GM10248 (cell line): Measurements from ENCODE around the gene S100A2.

ENCODE experiments used
- CTCF ChIA-PET: fragments of 300-600 bp; sonication (Branson Sonifier 250); formaldehyde crosslinking; extraction: SDS; loops from one replicate; lab custom pipeline; 2021; ENCODE audit warnings: antibody characterized with exemption; lab: Yijun Ruan, JAX
- POLR2A ChIA-PET: fragments of 350-650 bp; sonication (Branson Sonifier 250); formaldehyde crosslinking; extraction: SDS; loops from one replicate; lab custom pipeline; 2020; ENCODE audit warnings: antibody characterized with exemption; lab: Yijun Ruan, JAX
- DNase-seq: peaks from one replicate; pipeline ENCODE4 v3.0.0; 2012; ENCODE audit errors: extremely low spot score
- TF ChIP-seq, protein P1 (sequence below): IDR thresholded peaks from 2 replicates; pipeline ENCODE4 v1.5.1; 2012; ENCODE audit warnings: mild to moderate bottlenecking, low read depth; ENCODE audit errors: extremely low read depth, missing control alignments, control extremely low read depth

Gene S100A2

DNA sequence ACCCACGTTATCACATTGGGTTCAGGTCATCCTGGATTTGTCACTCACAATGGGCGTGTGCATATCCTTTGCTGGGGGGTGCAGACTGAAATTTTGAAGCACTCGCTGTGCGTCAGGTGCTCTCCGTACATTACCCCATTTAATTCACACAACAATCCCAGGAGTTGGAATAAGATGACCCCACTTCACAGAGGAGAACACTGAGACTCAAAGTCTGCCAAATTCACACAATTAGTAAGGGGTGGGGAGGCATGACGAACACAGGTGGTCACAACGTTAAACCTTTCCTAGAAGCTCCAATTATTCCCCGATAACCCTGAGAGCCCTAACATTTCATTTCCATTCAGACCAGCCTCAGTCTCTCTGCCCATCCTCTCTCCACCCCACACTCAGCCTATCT lies 3.8 kb upstream of the S100A2 start:
- TF ChIP-seq, protein P1, sequence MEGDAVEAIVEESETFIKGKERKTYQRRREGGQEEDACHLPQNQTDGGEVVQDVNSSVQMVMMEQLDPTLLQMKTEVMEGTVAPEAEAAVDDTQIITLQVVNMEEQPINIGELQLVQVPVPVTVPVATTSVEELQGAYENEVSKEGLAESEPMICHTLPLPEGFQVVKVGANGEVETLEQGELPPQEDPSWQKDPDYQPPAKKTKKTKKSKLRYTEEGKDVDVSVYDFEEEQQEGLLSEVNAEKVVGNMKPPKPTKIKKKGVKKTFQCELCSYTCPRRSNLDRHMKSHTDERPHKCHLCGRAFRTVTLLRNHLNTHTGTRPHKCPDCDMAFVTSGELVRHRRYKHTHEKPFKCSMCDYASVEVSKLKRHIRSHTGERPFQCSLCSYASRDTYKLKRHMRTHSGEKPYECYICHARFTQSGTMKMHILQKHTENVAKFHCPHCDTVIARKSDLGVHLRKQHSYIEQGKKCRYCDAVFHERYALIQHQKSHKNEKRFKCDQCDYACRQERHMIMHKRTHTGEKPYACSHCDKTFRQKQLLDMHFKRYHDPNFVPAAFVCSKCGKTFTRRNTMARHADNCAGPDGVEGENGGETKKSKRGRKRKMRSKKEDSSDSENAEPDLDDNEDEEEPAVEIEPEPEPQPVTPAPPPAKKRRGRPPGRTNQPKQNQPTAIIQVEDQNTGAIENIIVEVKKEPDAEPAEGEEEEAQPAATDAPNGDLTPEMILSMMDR: no peak
- POLR2A ChIA-PET: no interaction called here
- CTCF ChIA-PET: interaction anchor here (0.7 to 7.1 kb wide), 11 partner anchors 8 to 323 kb away, joined by 3 to 136 read pairs (median 15); partner anchors contain the start of genes S100A1, S100A14, S100A16 and S100A3
- DNase-seq: no peak

DNA sequence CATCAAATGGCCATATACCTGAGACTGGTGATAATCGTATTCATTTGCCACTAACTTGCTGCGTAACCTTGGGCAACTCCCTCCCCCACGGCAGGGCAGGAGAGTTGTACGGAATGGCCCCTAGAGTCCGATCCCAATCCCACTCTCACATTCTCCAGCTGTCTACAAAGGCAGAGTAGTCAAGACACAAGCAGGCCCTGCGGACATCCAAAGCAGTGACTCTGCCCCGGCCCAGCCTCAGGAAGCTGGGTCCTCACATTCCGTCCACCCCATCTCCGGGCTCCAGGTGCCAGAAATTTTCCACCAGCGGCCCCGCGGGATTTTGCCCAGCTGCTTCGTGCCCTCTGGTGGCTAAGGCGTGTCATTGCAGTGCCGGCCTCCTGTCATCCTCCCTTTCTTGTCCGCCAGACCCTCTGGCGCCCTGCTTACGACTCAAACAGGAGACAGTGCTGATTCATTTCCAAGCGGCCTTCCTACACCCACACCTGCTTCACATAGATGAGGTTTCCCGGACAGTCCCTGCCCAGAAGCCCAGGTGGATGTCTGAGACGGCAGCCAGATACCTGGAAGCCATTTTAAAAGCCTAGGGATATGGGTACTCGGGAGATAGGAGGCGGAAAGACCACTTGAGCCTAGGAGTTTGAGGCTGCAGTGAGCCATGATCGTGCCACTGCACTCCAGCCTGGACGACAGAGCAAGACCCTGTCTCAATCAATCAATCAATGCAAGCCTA lies 2.9 kb upstream of the S100A2 start:
- DNase-seq: peak; percentile 87
- POLR2A ChIA-PET: no interaction called here
- CTCF ChIA-PET: interaction anchor here (0.9 to 7.1 kb wide), 28 partner anchors 9 to 216 kb away, joined by 3 to 136 read pairs (median 6); partner anchors contain the start of genes S100A13, S100A14, S100A16 and S100A3
- TF ChIP-seq, protein P1: peak; percentile 91

DNA sequence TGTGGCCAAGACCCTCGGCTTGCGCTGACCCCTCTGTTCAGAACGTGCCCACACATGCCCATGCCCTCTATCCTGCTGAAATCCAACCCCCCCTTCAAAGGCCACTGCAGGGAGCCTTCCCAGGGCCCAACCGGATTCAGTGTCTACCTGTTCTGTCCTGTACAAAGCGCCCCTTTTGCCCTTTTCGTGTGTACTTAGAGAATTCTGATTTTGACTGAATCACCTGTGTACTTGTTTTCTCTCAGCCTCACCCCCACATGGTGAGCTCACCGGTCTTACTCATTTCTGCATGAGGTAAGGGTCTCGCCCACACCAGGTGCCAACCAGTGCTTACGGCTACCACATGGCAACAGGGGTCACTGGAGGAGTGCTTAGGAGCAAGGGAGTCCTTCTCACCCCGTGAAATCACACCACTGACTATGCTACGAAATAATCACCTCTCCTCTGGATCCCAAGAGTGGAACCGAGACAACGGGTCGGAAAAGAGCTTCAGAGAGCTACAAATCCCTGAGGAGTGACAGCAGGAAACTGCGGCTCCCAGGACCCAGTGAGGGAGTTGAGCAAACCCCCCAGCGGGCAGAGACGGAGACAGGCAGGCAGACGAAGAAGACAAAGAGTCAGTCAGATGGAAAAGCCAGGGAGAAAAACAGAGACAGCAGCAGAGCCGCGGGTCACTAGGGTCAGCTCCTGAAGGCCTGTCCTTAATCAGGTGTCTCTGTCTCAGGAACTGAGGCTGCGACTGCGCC lies 2.1 kb upstream of the S100A2 start:
- POLR2A ChIA-PET: no interaction called here

DNA sequence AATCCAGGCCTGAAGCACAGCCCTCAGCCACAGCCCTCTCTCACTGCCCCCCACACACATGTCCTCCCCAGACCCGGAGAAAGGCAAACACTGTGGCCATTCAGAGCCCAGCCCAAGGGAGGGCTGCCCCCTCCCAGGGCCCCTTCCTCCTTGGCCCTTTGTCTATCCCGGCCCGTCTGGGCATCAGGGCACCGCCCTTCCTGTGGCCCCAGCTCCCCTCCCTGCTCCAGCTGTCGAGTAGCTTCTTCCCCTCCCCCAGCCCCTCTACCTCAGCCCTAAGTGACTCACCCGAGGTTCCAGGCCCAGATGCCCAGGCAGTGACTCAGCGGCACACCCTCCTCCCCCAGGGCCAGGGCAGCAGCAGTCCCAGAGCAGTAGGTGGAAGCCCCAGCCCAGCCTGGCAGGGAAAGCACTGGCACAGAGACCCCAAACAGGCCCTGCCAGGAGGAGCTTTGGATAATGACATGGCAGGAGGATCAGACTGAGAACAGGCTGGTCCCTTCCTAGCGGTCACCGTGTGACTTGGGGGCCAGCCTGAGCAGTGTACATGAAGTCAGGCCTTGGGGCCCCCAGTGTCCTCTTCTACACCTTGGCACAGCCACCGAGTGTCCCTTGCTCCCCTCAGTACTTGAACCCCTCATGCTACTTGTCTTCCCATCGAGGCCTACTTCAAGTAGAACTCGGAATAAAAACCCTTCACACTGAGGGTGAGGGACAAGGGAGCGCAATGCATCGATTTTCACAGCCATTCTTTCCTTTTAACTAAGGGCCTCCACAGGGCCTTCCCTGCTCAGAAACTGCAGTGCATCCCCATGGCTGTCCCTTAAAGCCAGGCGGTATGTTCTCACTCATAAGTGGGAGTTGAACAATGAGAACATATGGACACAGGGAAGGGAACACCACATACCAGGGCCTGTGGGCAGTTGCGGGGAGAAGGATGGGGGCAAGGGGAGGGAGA lies 1.0 kb upstream of the S100A2 start:
- peak; percentile 63 for DNase-seq
- TF ChIP-seq, protein P1: no peak
- POLR2A ChIA-PET: no interaction called here

More for the DNA sequence above, 2.1 kb upstream of the S100A2 start:
- DNase-seq: peak; percentile 12
- TF ChIP-seq, protein P1: no peak
- CTCF ChIA-PET: interaction anchor here (0.9 to 7.1 kb wide), 28 partner anchors 8 to 215 kb away, joined by 3 to 136 read pairs (median 6); partner anchors contain the start of genes S100A13, S100A14, S100A16 and S100A3

DNA sequence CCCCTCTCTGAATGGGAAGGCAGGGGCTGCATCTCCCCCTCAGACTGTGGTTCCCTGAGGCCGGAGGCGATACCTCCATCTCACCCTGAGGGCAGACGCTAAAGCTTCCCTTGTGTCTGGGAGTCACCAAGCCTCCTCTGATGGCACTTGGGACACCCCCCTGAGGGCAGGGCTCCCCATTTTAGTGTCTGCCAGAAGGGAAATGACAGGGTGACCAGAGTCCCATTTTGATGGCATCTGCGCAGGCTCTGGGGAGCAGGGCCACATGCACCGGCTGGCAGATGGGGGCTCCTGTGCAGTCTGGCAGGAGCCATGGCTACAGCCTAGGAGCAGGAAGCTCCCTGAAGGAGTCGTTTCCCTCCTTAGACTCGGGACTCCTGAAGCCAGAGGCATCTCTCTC lies 1.7 kb downstream of the S100A2 start:
- TF ChIP-seq, protein P1: no peak
- CTCF ChIA-PET: interaction anchor here (0.8 to 8.3 kb wide), 5 partner anchors 10 to 54 kb away, joined by 3 to 73 read pairs (median 5); partner anchors contain the start of gene S100A6
- DNase-seq: no peak
- POLR2A ChIA-PET: no interaction called here

More for the DNA sequence above, 1.0 kb upstream of the S100A2 start:
- CTCF ChIA-PET: interaction anchor here (0.9 to 8.3 kb wide), 8 partner anchors 16 to 214 kb away, joined by 3 to 73 read pairs (median 4); partner anchors contain the start of genes S100A1, S100A13 and S100A6
